Prostate gland (tissue), 2 donors: ENCODE measurements around the gene HPS1. TPM values are rescaled to one million over a fixed set of nuclear protein-coding genes. Genes with fewer than 3 reads are reported as not detected.

Experiments
- DNase-seq: peaks from one replicate; pipeline ENCODE4 v3.0.0-alpha.2; 2019; ENCODE audit warnings: low spot score
- H3K27ac ChIP-seq, 2 donors: fragments of 200-600 bp; sonication (generic); 2 replicates each; pipeline ENCODE4 v1.5.1; 2017 to 2019
- H3K27me3 ChIP-seq: fragments of 200-600 bp; sonication (generic); replicated peaks from 2 replicates; pipeline ENCODE4 v1.5.1; 2019; ENCODE audit not compliant: insufficient read depth
- H3K36me3 ChIP-seq, 2 donors: fragments of 200-600 bp; sonication (generic); 1 replicate in 1 of 2; 2 replicates in 1 of 2; pipeline versions ENCODE4 v1.5.1 to v1.8.1; 2017 to 2019
- H3K4me1 ChIP-seq: fragments of 200-600 bp; sonication (generic); replicated peaks from 2 replicates; pipeline ENCODE4 v1.5.1; 2019
- H3K4me3 ChIP-seq, 2 donors: fragments of 200-600 bp; sonication (generic); 2 replicates each; pipeline ENCODE4 v1.5.1; 2017 to 2019
- H3K9me3 ChIP-seq: fragments of 200-600 bp; sonication (generic); 2 replicates; pipeline ENCODE4 v1.5.1; 2017
- POLR2A ChIP-seq: fragments of 450-650 bp; IDR thresholded peaks from one replicate; pipeline ENCODE4 v1.6.1; 2016; ENCODE audit warnings: antibody characterized with exemption, mild to moderate bottlenecking
- POLR2AphosphoS5 ChIP-seq: sonication (generic); formaldehyde crosslinking; IDR thresholded peaks from one replicate; pipeline ENCODE4 v1.6.1; 2017; ENCODE audit warnings: antibody characterized with exemption
- WGBS: methylation state at CpG from one replicate; pipeline ENCODE4 v1.1.5; 2018; 5-methylcytosine and 5-hydroxymethylcytosine counted together
- intact Hi-C: fragments of 100-400 bp; cut with DNase I; formaldehyde crosslinking; loops from one replicate; pipeline ENCODE4 v1.14.2; 2022
- total RNA-seq, 2 donors: library from RNA; depleted of rRNA; stranded (reverse); fragments of >200 nt; gene quantifications; one replicate each; pipeline ENCODE4 v1.1.0, GENCODE V29; 2016
- TF ChIP-seq, protein P1 (sequence below), 4 experiments: fragments of 200-600 bp in 2 of 4; fragments of 450-650 bp in 2 of 4; sonication (generic) in 2 of 4; IDR thresholded peaks; 1 replicate in 3 of 4; 2 replicates in 1 of 4; pipeline ENCODE4 v1.5.1; 2016 to 2019; ENCODE audit warnings: antibody characterized with exemption in 4 of 4, mild to moderate bottlenecking in 2 of 4, moderate library complexity in 2 of 4

Gene HPS1
- total RNA-seq, 2 donors from 2014 or later = 59.9 to 93.6 TPM

GRCh38 chr10:98438715-98439114, 8.0 kb downstream of the HPS1 start:
- TF ChIP-seq POLR2A = no peak
- TF ChIP-seq, protein P1, sequence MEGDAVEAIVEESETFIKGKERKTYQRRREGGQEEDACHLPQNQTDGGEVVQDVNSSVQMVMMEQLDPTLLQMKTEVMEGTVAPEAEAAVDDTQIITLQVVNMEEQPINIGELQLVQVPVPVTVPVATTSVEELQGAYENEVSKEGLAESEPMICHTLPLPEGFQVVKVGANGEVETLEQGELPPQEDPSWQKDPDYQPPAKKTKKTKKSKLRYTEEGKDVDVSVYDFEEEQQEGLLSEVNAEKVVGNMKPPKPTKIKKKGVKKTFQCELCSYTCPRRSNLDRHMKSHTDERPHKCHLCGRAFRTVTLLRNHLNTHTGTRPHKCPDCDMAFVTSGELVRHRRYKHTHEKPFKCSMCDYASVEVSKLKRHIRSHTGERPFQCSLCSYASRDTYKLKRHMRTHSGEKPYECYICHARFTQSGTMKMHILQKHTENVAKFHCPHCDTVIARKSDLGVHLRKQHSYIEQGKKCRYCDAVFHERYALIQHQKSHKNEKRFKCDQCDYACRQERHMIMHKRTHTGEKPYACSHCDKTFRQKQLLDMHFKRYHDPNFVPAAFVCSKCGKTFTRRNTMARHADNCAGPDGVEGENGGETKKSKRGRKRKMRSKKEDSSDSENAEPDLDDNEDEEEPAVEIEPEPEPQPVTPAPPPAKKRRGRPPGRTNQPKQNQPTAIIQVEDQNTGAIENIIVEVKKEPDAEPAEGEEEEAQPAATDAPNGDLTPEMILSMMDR (IDR thresholded peaks at IDR 0.05) = no peak
- TF ChIP-seq POLR2AphosphoS5 = no peak
- intact Hi-C loops = no loop called here
- H3K9me3 ChIP-seq = no peaks in the 10 kb centered on the region
- H3K27me3 ChIP-seq = no peaks in the 10 kb centered on the region
- no peak overlapping the region for H3K4me3 ChIP-seq
- H3K4me1 ChIP-seq = no peaks in the 10 kb centered on the region
- WGBS = 90% methylated on average over 4 of the region's 4 CpGs
- peaks cover 6 to 7% of the 10 kb centered on the region in 2 donors for H3K36me3 ChIP-seq
- DNase-seq = no peak
- no peak overlapping the region for H3K27ac ChIP-seq

DNA sequence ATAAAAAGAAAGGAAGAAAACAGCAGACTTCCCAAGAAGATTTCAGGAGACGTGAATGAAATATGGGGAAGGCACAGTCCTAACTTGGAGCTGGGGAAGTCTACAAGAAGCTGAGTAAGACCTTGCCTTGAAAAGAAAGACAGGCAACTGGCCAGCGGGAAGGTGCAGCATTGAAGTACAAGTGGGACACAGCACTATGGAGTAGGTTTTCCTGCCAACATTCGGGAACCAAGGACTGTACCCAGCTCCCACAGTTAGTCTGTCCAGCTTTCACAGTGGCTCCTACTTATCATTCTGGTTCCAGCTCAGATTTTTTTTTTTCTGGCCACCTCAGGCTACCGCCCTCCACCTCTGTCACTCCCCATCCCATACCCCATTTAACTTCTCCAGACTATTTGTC, 10.0 kb downstream of the HPS1 start:
- DNase-seq = no peak
- TF ChIP-seq, protein P1 (IDR thresholded peaks at IDR 0.05) = no peak
- no peak for TF ChIP-seq POLR2A
- TF ChIP-seq POLR2AphosphoS5 = no peak
- 86% methylated on average over 4 of the region's 4 CpGs for WGBS
- H3K4me1 ChIP-seq = no peaks in the 10 kb centered on the region
- no peaks in the 10 kb centered on the region for H3K27me3 ChIP-seq
- H3K27ac ChIP-seq = no peak overlapping the region
- intact Hi-C loops = no loop called here
- peaks cover 6 to 10% of the 10 kb centered on the region in 2 donors for H3K36me3 ChIP-seq
- H3K4me3 ChIP-seq = no peak overlapping the region
- H3K9me3 ChIP-seq = no peaks in the 10 kb centered on the region

DNA sequence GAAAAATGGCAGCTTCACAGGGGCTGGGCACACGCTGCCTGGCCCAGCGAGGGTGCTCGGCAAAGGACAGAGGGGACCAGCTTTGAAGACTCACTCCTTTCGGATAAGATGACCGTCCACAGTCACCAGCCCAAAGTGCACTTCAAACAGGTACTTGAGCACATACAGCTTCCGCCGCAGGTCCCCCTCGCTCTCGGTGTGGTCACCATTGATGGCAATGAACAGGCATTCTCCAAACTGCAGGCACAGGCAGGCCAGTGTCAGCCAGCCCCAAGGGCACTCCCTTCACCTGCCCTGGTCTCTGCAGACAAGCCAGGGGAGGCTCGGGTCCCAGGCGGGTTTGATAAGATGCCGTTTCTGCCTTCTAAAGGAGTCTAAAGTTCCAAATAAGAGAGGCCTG, 11.6 kb downstream of the HPS1 start:
- no peak for DNase-seq
- H3K4me3 ChIP-seq = no peak overlapping the region
- no peaks in the 10 kb centered on the region for H3K27me3 ChIP-seq
- peaks cover 6 to 10% of the 10 kb centered on the region in 2 donors for H3K36me3 ChIP-seq
- no peaks in the 10 kb centered on the region for H3K4me1 ChIP-seq
- 94% methylated on average over 12 of the region's 12 CpGs for WGBS
- H3K9me3 ChIP-seq = no peaks in the 10 kb centered on the region
- TF ChIP-seq POLR2A (no peak), POLR2AphosphoS5 (no peak)
- TF ChIP-seq, protein P1 (IDR thresholded peaks at IDR 0.05) = no peak
- H3K27ac ChIP-seq = no peak overlapping the region
- intact Hi-C loops = no loop called here

DNA sequence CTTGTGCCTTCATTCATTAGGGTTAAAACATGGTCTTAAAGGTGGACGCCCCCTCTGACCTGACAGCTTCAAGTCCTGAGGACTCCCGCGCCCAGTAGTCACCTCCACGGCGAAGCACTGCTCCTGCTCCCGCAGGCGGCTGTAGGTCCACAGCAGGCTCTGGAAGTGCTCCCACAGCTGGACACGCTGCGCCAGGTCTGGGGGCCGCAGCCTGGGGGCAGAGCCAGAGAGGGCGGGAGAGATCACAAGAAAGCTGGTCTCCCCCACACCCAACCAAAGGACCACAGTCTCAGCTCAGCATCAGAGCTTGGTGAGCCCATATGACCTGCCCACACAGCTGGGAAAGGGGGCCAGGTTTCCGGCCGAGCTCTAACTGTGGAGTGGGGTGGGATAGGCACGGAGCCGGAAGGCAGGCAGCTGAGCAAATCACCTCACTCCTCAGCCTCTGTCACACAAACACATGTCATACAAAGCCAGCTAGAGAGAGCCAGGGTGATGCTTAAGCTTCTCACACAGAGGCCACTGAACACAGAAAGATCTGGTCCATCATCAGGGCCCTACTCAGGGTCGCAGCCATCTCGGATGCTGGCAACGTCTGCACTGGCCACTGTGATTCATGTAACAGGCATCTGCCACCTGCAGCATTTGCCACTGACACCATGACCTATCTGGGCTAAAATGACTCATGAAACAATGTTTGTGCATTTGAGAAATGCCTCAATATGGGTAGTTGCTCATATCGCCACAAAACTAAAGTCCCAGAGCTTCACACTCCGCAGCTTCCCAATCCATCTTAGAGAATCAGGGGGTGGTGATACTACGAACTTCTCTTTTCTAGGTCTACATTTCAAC, 12.6 kb downstream of the HPS1 start:
- DNase-seq = no peak
- no peaks in the 10 kb centered on the region for H3K4me1 ChIP-seq
- intact Hi-C loops = no loop called here
- H3K36me3 ChIP-seq = peaks cover 10 to 15% of the 10 kb centered on the region in 2 donors
- 97% methylated on average over 18 of the region's 21 CpGs for WGBS
- TF ChIP-seq POLR2A = no peak
- TF ChIP-seq, protein P1 (IDR thresholded peaks at IDR 0.05) = no peak
- no peak for TF ChIP-seq POLR2AphosphoS5
- H3K27me3 ChIP-seq = no peaks in the 10 kb centered on the region
- H3K27ac ChIP-seq = no peak overlapping the region
- H3K9me3 ChIP-seq = no peaks in the 10 kb centered on the region
- H3K4me3 ChIP-seq = no peak overlapping the region

DNA sequence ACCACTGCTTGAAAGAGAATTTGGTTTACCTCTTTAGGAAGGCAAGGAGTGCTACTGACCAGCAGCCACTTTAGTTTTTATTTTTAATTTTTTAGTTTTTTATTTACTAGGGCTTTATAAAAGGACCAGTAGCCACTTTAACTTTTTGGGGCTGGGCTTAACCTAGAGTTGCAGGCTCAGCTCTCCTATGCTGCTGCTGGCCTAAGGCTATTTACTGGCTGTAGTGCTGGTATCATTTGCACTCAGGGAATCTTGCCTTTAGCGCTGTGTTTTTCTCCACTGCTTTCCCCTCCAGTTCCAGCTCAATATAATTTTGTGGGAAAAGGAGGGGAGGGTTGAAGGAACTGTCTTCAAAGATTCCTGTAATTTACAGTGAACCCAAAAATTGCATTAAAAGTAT, 13.4 kb downstream of the HPS1 start:
- Histone ChIP-seq H3K36me3 (peaks cover 10 to 16% of the 10 kb centered on the region in 2 donors), H3K4me1 (no peaks in the 10 kb centered on the region), H3K4me3 (no peak overlapping the region), H3K27ac (no peak overlapping the region), H3K27me3 (no peaks in the 10 kb centered on the region), H3K9me3 (no peaks in the 10 kb centered on the region)
- intact Hi-C loops = no loop called here
- TF ChIP-seq, protein P1 (IDR thresholded peaks at IDR 0.05) = no peak
- TF ChIP-seq POLR2AphosphoS5 (no peak), POLR2A (no peak)
- WGBS = 91% methylated on average over 1 of the region's 1 CpG
- DNase-seq = no peak
